GM12872 (cell line): ENCODE measurements around the gene HOXA13.

Experiments
- CTCF ChIP-seq: IDR thresholded peaks from 3 replicates; pipeline ENCODE4 v1.5.1; 2011; ENCODE audit warnings: low read depth, mild to moderate bottlenecking, low read length, moderate library complexity; ENCODE audit not compliant: insufficient read depth

The HOXA13 gene

DNA sequence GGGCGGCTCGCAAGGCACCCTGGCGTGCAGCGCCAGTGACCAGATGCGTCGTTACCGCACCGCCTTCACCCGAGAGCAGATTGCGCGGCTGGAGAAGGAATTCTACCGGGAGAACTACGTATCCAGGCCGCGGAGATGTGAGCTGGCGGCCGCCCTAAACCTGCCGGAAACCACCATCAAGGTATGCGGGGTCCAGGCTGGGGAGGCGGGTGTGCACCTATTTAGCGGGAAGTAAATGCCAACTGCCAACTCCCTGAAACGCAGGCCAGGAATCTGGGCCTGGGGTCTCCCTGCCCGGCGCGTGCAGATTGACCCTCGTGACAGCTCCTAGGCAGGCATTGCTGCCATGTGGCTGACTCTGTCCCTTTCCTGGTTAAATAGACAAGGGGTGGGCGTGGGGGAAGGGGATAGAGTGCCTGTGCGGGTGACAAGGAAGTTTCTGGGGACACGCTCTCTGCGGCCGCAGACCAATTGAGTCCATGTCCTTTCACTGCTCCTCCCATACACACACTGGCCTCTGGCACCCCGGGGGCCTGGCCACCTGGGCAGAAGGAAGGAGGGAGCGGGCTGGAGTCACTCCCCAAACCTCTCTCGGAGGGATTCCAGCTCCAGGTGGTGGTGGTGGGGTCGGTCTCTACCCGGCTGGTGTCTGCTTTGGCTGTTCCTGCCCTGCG is 45.4 kb upstream of the HOXA13 start:
- no peak for TF ChIP-seq CTCF

- TF ChIP-seq CTCF = no peak
These were observed 44.7 kb upstream of the HOXA13 start for GRCh38 chr7:27244488-27245123.

DNA sequence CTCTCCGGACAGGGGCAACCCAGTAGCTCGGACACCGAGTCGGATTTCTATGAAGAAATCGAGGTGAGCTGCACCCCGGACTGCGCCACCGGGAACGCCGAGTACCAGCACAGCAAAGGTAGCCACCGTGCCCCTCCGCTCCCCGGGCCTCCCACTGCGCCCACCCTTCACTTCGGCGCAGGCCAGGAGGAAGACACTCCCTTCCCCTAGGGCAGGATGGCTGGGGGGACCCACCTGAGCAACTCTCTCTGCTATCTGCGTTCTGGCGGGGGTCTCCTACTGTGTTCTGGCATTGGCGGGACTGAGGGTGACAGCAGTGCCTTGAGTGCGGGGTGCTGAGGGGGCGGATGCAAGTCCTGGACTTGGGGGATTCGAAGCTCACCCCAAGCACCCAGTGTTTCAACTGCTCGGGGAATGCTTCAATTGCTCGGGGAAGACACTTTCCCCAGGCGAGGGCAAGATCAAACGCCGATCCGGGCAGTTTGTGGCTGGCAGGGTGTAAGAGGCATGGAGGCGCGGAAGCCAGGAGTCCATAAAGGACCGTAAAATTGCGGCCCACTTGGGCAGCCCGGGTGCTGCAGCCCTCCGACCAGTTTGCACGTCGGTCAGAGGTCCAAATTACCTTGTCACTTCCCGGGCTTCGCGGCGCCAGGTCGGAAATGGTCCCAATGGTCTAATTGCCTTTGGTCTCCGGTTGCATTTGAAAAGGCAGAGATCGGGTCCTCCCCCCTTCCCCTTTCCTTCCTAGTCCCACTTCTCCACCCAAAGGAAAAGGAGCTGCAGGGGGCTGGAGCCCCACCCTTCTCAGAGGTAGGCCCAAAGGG is 43.7 kb upstream of the HOXA13 start:
- no peak for TF ChIP-seq CTCF

DNA sequence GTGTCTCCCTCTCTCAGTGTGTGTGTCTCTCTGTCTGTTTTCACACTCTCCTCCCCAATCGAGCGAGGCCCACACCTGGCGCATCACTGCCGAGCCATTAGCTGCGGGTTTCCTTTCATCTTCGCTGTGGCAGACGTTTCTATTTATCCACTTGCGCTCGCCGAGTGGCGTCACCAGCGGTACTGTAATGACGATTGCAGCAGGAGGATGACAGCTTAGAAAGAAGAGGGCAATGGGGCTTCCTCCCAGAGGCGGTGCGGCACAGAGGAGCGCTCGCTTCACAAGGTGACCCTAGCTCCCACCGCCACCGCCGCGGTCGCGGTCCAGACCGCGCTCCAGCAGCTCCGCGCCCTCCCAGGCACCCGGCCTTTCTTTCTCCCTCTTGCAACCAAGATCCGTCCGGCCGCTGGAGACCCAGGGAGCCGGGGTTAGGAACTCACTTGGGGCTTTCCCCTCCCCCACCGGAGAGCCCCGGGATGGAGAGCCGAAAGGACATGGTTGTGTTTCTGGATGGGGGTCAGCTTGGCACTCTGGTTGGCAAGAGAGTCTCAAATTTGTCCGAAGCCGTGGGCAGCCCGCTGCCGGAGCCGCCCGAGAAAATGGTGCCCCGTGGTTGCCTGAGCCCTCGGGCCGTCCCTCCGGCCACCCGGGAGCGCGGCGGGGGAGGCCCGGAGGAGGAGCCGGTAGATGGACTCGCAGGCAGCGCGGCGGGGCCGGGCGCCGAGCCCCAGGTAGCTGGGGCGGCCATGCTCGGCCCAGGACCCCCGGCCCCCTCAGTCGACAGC is 42.9 kb upstream of the HOXA13 start, which contains the start of gene EVX1:
Gene EVX1, plus strand, starts transcription at position 248 of the 785 bp plus-strand sequence. Its CDS starts 229 bp downstream, at position 477.
- no peak for TF ChIP-seq CTCF

DNA sequence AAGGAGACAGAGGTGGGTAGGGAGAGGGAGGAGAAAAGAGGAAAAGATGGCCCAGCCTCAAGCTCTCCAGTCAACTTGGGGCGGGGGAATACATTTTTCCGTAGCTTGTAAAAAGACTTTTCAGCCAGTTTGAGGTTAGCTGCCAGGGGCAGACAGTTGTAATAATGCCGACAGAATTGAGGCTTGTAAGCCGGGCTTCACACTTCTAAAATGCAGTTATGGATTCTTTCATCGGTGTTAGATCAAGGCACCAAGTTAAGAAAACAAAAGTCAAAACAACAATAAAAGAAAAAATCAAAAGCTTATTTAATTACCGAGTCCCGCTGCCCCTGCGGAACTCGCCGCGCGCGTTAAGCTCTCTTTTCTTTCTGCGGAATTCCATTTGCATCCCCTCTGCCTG is 42.3 kb upstream of the HOXA13 start:
- no peak for TF ChIP-seq CTCF

GRCh38 chr7:27241189-27242056 is 41.5 kb upstream of the HOXA13 start:
- TF ChIP-seq CTCF = no peak
